DND-41 (cell line): ENCODE results near the gene PDE4D.

ENCODE experiments used
- ATAC-seq: fragments of 200-7000 bp; cut with Tn5 transposase; 3 replicates; pipeline ENCODE4 v1.9.1; 2021; ENCODE audit warnings: low read depth; ENCODE audit not compliant: insufficient read depth
- DNase-seq: peaks from one replicate; pipeline ENCODE4 v3.0.0-alpha.2; 2020
- H2AFZ ChIP-seq: 2 replicates; pipeline ENCODE4 v1.6.0; 2012; ENCODE audit warnings: low read depth, low read length
- H3K27ac ChIP-seq: 2 replicates; pipeline ENCODE4 v1.5.1; 2012; ENCODE audit warnings: low read length, inconsistent platforms
- H3K27me3 ChIP-seq: fragments of 200-600 bp; sonication (generic); 2 replicates; pipeline ENCODE4 v1.6.0; 2012; ENCODE audit warnings: low read length, mild to moderate bottlenecking, inconsistent platforms; ENCODE audit not compliant: insufficient read depth, poor library complexity
- H3K36me3 ChIP-seq: 2 replicates; pipeline ENCODE4 v1.5.1; 2012; ENCODE audit warnings: low read length, inconsistent platforms; ENCODE audit not compliant: insufficient read depth
- H3K4me1 ChIP-seq: 2 replicates; pipeline ENCODE4 v1.5.1; 2012; ENCODE audit warnings: mild to moderate bottlenecking, low read length; ENCODE audit not compliant: insufficient read depth
- H3K4me2 ChIP-seq: 2 replicates; pipeline ENCODE4 v1.6.0; 2012; ENCODE audit warnings: mild to moderate bottlenecking, moderate library complexity, low read length, inconsistent platforms; ENCODE audit not compliant: insufficient read depth
- H3K4me3 ChIP-seq, 2 experiments: fragments of 200-600 bp in 1 of 2; shearing (Covaris generic) in 1 of 2; 2 replicates each; pipeline ENCODE4 v1.5.1; 2012 to 2016; ENCODE audit warnings: inconsistent platforms in 2 of 2, low read length in 2 of 2, mild to moderate bottlenecking in 2 of 2, low read depth in 1 of 2, moderate library complexity in 1 of 2
- H3K79me2 ChIP-seq: 2 replicates; pipeline ENCODE4 v1.6.0; 2012; ENCODE audit warnings: low read length, inconsistent platforms; ENCODE audit not compliant: insufficient read depth
- H3K9ac ChIP-seq: 2 replicates; pipeline ENCODE4 v1.6.0; 2012; ENCODE audit warnings: low read depth, mild to moderate bottlenecking, inconsistent platforms, low read length, moderate library complexity
- H3K9me3 ChIP-seq: 2 replicates; pipeline ENCODE4 v1.5.1; 2012; ENCODE audit warnings: low read length, moderate library complexity, mild to moderate bottlenecking, inconsistent platforms; ENCODE audit not compliant: insufficient read depth, severe bottlenecking
- H4K20me1 ChIP-seq: 2 replicates; pipeline ENCODE4 v1.6.0; 2012; ENCODE audit warnings: low read length; ENCODE audit not compliant: insufficient read depth
- CTCF ChIP-seq: IDR thresholded peaks from 2 replicates; pipeline ENCODE4 v1.5.1; 2012; ENCODE audit warnings: borderline replicate concordance, low read length, moderate library complexity, mild to moderate bottlenecking; ENCODE audit not compliant: poor library complexity, severe bottlenecking; ENCODE audit errors: extremely low read depth
- EZH2 ChIP-seq: IDR thresholded peaks from 3 replicates; pipeline ENCODE4 v1.6.1; 2012; ENCODE audit warnings: borderline replicate concordance, low read depth, mild to moderate bottlenecking, moderate library complexity, low read length, inconsistent platforms; ENCODE audit not compliant: severe bottlenecking

The PDE4D gene

GRCh38 chr5:59021286-59021673, 872.2 kb downstream of the PDE4D start:
- H3K27ac ChIP-seq, result no peak overlapping the region

GRCh38 chr5:59020611-59021285, 872.8 kb downstream of the PDE4D start:
- H3K9ac ChIP-seq, result no peak overlapping the region
- H3K36me3 ChIP-seq, result no peaks in the 10 kb centered on the region
- peaks cover 3% of the 10 kb centered on the region for H3K27me3 ChIP-seq
- H3K4me3 ChIP-seq, result no peak overlapping the region
- no peaks in the 10 kb centered on the region for H3K4me1 ChIP-seq
- TF ChIP-seq EZH2 (no peak), CTCF (no peak)
- H2AFZ ChIP-seq, result no peak overlapping the region
- no peak overlapping the region for H3K4me2 ChIP-seq
- no peaks in the 10 kb centered on the region for H4K20me1 ChIP-seq
- no peaks in the 10 kb centered on the region for H3K9me3 ChIP-seq
- DNase-seq (no peak), ATAC-seq (no peak)
- no peak overlapping the region for H3K27ac ChIP-seq
- H3K79me2 ChIP-seq, result no peaks in the 10 kb centered on the region

More at GRCh38 chr5:59021286-59021673, 872.2 kb downstream of the PDE4D start:
- no peaks in the 10 kb centered on the region for H4K20me1 ChIP-seq
- H3K27me3 ChIP-seq, result peaks cover 3% of the 10 kb centered on the region
- ATAC-seq (no peak), DNase-seq (no peak)
- no peaks in the 10 kb centered on the region for H3K36me3 ChIP-seq
- no peak overlapping the region for H3K4me3 ChIP-seq
- H3K4me1 ChIP-seq, result no peaks in the 10 kb centered on the region
- H3K9me3 ChIP-seq, result no peaks in the 10 kb centered on the region
- no peak overlapping the region for H2AFZ ChIP-seq
- no peak overlapping the region for H3K9ac ChIP-seq
- H3K79me2 ChIP-seq, result no peaks in the 10 kb centered on the region
- TF ChIP-seq CTCF, result no peak
- TF ChIP-seq EZH2, result no peak
- H3K4me2 ChIP-seq, result no peak overlapping the region

GRCh38 chr5:59019078-59019477, 874.4 kb downstream of the PDE4D start:
- ATAC-seq, result no peak
- no peak for TF ChIP-seq CTCF
- H3K36me3 ChIP-seq, result no peaks in the 10 kb centered on the region
- no peaks in the 10 kb centered on the region for H3K4me1 ChIP-seq
- H3K9ac ChIP-seq, result no peak overlapping the region
- H3K79me2 ChIP-seq, result no peaks in the 10 kb centered on the region
- no peaks in the 10 kb centered on the region for H4K20me1 ChIP-seq
- no peak for DNase-seq
- peaks cover 3% of the 10 kb centered on the region for H3K27me3 ChIP-seq
- H3K4me2 ChIP-seq, result no peak overlapping the region
- no peaks in the 10 kb centered on the region for H3K9me3 ChIP-seq
- no peak overlapping the region for H3K4me3 ChIP-seq
- no peak overlapping the region for H3K27ac ChIP-seq
- H2AFZ ChIP-seq, result no peak overlapping the region
